Measurements from ENCODE around the gene SMYD1. TPM values are rescaled to one million over a fixed set of nuclear protein-coding genes. Genes with fewer than 3 reads are reported as not detected.
A peak's percentile ranks its signal among the peaks of the same experiment; 100 is the strongest.

The SMYD1 gene
- total and polyA plus RNA-seq, 8 donors: 0.05 to 0.20 (median 0.06) TPM; not detected in 5

DNA sequence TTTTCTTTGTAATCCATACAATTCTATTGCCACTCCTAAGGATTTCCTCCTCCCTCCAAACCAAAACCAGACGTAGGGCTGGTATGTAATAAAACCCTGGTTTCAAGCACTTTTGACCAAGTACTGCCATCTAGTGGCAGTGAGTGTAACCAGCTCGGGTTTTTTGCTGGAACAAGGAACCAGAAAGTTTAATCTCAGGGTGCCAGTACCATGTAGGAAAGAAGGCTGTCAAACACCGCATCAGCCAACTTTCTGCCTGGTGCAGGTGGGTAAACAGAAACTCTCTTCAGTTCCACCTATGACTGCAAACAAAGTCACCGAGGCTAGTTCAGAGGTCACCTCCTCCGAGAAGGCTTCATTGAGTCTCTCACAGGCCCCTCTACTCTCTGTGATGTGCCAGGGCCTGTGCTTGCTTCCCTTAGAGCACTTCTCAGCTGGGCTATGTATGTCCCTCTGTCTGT, 92.4 kb downstream of the SMYD1 start:
- DNase-seq (peak in 2 of 4 donors; percentile 56 to 75), ATAC-seq (peak; percentile 96)
- H3K27ac ChIP-seq: no peak overlapping the region
- no peaks in the 10 kb centered on the region for H3K36me3 ChIP-seq
- H3K4me3 ChIP-seq: no peak overlapping the region
- H3K9me3 ChIP-seq: no peaks in the 10 kb centered on the region
- H3K4me1 ChIP-seq: no peaks in the 10 kb centered on the region
- intact Hi-C loops (cut with DNase I): loop anchor here in 1 of 2 donors (5.0 kb wide), 1 partner anchor 98 kb away; no protein-coding TSS in a partner anchor
- no peaks in the 10 kb centered on the region for H3K27me3 ChIP-seq
- TF ChIP-seq, protein P1, sequence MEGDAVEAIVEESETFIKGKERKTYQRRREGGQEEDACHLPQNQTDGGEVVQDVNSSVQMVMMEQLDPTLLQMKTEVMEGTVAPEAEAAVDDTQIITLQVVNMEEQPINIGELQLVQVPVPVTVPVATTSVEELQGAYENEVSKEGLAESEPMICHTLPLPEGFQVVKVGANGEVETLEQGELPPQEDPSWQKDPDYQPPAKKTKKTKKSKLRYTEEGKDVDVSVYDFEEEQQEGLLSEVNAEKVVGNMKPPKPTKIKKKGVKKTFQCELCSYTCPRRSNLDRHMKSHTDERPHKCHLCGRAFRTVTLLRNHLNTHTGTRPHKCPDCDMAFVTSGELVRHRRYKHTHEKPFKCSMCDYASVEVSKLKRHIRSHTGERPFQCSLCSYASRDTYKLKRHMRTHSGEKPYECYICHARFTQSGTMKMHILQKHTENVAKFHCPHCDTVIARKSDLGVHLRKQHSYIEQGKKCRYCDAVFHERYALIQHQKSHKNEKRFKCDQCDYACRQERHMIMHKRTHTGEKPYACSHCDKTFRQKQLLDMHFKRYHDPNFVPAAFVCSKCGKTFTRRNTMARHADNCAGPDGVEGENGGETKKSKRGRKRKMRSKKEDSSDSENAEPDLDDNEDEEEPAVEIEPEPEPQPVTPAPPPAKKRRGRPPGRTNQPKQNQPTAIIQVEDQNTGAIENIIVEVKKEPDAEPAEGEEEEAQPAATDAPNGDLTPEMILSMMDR (IDR thresholded peaks at IDR 0.05): peak; percentile 72 to 74

DNA sequence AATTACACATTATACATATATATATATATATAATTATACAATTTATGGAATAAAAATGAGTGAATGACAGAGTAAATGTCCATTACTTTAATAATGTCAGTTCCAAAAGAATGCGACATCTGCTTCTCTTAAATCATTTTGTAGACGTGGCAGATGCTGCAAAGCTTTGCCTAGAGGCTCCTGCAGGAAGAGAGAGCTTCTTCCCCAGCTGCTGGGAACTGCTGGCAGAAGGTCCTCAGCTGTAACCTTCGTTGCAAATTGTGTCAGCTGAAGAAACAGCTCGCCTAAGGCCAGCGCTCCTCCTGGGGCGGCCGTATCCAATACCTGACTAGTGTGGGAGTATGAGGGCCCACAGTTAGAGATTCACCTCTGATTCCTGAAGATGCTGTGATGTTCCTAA, 92.9 kb downstream of the SMYD1 start:
- intact Hi-C loops (cut with DNase I): loop anchor here in 1 of 2 donors (5.0 kb wide), 1 partner anchor 98 kb away; no protein-coding TSS in a partner anchor
- Histone ChIP-seq H3K9me3 (no peaks in the 10 kb centered on the region), H3K27me3 (no peaks in the 10 kb centered on the region), H3K27ac (no peak overlapping the region), H3K4me3 (no peak overlapping the region), H3K4me1 (no peaks in the 10 kb centered on the region), H3K36me3 (no peaks in the 10 kb centered on the region)
- no peak for DNase-seq
- TF ChIP-seq, protein P1 (IDR thresholded peaks at IDR 0.05): no peak
- ATAC-seq: no peak

DNA sequence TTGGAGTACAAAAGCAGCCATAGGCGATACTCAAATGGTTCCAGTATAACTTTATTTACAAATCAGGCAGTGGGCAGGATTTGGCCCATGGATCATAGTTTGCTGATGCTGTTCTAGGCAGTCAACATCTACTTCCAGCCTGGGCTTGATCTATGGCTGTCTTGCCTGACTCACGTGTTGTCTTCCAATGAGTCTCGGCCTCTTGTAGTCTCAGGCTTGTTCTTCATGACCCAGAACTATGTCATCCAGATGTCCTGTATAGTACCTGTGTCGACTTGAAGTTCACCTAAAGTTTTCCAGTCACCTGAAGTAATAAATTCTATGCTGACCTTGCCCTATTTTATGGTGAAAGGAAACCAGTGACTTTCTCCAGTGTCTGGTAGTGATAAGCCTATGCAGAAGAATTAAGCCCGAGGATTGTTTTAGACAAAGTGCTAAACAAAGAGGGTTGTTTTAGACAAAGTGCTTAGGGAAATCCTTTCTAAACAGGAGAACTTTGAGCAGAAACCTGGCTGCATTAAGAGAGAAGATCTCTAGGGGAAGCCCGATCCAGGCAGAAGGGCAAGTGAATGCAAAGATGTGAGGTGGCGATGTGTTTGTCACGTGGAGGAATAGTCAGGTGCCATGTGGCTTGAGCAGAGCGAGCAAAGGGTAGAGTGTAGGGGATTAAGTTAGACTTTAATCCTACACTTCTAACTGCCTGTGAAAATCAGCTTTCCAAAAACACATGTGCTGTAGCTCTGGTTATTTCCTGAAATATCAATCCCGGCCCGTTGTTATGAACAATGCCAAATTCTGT, 94.0 kb downstream of the SMYD1 start:
- Histone ChIP-seq H3K4me3 (no peak overlapping the region), H3K4me1 (no peaks in the 10 kb centered on the region), H3K9me3 (no peaks in the 10 kb centered on the region), H3K27me3 (no peaks in the 10 kb centered on the region), H3K27ac (no peak overlapping the region), H3K36me3 (no peaks in the 10 kb centered on the region)
- TF ChIP-seq, protein P1 (IDR thresholded peaks at IDR 0.05): no peak
- intact Hi-C loops (cut with DNase I): loop anchor here in 1 of 2 donors (5.0 kb wide), 1 partner anchor 99 kb away; no protein-coding TSS in a partner anchor
- DNase-seq (no peak), ATAC-seq (no peak)

Small RNAs within 50 kb of the gene (microRNA-seq; reads per million reads assigned to microRNA genes)
- gene MIR4780: 0 reads per million in 2 donors

Other genes starting within 250 kb of the SMYD1 start
- 10 to 100 TPM in 1 of 2 donors, under 1 TPM in 1; 0.64 to 11.3 TPM for gene RGPD2, start 242.0 kb upstream of the SMYD1 start, total RNA-seq
- gene RGPD2, start 242.0 kb upstream of the SMYD1 start, polyA plus RNA-seq (ENCODE audit: insufficient read length in 6 of 6): 1 to 10 TPM in 5 of 6 donors, under 1 TPM in 1; 0.77 to 9.6 (median 3.8) TPM
- not detected for gene RNU2-63P, start 51.3 kb upstream of the SMYD1 start, total RNA-seq
- gene RNU2-63P, start 51.3 kb upstream of the SMYD1 start, polyA plus RNA-seq (ENCODE audit: insufficient read length in 6 of 6): 1 to 10 TPM in 2 of 6 donors, not detected in 4; 1.1 to 1.7 TPM
- gene KRCC1, start 12.0 kb upstream of the SMYD1 start, total RNA-seq: 10 to 100 TPM; 19.7 to 22.1 TPM
- 10 to 100 TPM; 47.1 to 52.9 (median 50.8) TPM for gene KRCC1, start 12.0 kb upstream of the SMYD1 start, polyA plus RNA-seq (ENCODE audit: insufficient read length in 6 of 6)
- not detected for gene FABP1, start 60.2 kb downstream of the SMYD1 start, total RNA-seq
- 1 to 10 TPM in 2 of 6 donors, under 1 TPM in 1, not detected in 3; 0.13 to 2.5 (median 1.4) TPM for gene FABP1, start 60.2 kb downstream of the SMYD1 start, polyA plus RNA-seq (ENCODE audit: insufficient read length in 6 of 6)
- 10 to 100 TPM; 14.1 to 17.1 TPM for gene THNSL2, start 102.5 kb downstream of the SMYD1 start, total RNA-seq
- 10 to 100 TPM; 20.5 to 49.1 (median 26.0) TPM for gene THNSL2, start 102.5 kb downstream of the SMYD1 start, polyA plus RNA-seq (ENCODE audit: insufficient read length in 6 of 6)